Body of pancreas (tissue), 4 donors: ENCODE measurements around the gene ADAMTS19. TPM values are rescaled to one million over a fixed set of nuclear protein-coding genes. Genes with fewer than 3 reads are reported as not detected.

Experiments used
- ATAC-seq: fragments of 150-250 bp; one replicate; pipeline ENCODE4 v1.9.1; 2016
- DNase-seq, 4 donors: peaks; one replicate each; pipeline ENCODE4 v3.0.0-alpha.2; 2019
- H3K27ac ChIP-seq, 4 donors: fragments of 200-600 bp; sonication (generic); 1 replicate in 3 of 4; 2 replicates in 1 of 4; pipeline versions ENCODE4 v1.5.1 to v1.6.1; 2016 to 2019; ENCODE audit warnings: mild to moderate bottlenecking in 1 of 4, mixed read lengths in 1 of 4, moderate library complexity in 1 of 4
- H3K27me3 ChIP-seq, 2 donors: fragments of 200-600 bp; sonication (generic); one replicate each; pipeline ENCODE4 v1.6.0; 2016; ENCODE audit warnings: mild to moderate bottlenecking in 1 of 2
- H3K36me3 ChIP-seq, 2 donors: fragments of 200-600 bp; sonication (generic); replicated peaks in 1 of 2; 2 replicates each; pipeline ENCODE4 v1.5.1; 2016; ENCODE audit warnings: low read depth in 2 of 2; ENCODE audit not compliant: insufficient read depth in 1 of 2
- H3K4me1 ChIP-seq: fragments of 200-600 bp; sonication (generic); one replicate; pipeline ENCODE4 v1.6.0; 2016
- H3K4me3 ChIP-seq, 2 donors: fragments of 200-600 bp; sonication (generic); 1 replicate in 1 of 2; 2 replicates in 1 of 2; pipeline ENCODE4 v1.5.1; 2016 to 2019
- H3K9me3 ChIP-seq, 3 donors: fragments of 200-600 bp; sonication (generic); 1 replicate in 2 of 3; 2 replicates in 1 of 3; pipeline ENCODE4 v1.5.1; 2016
- POLR2A ChIP-seq, 3 donors: fragments of 450-650 bp; IDR thresholded peaks; one replicate each; pipeline ENCODE4 v1.6.1; 2016; ENCODE audit warnings: antibody characterized with exemption in 3 of 3, mild to moderate bottlenecking in 2 of 3
- WGBS, 2 donors: methylation state at CpG; one replicate each; pipeline ENCODE4 v1.1.5; 2017; 5-methylcytosine and 5-hydroxymethylcytosine counted together
- intact Hi-C: fragments of 100-400 bp; cut with DNase I; formaldehyde crosslinking; loops from one replicate; pipeline ENCODE4 v1.15.1; 2023
- total RNA-seq, 2 donors: library from RNA; depleted of rRNA; stranded (reverse); fragments of >200 nt; gene quantifications; one replicate each; pipeline ENCODE4 v1.1.0, GENCODE V29; 2016
- TF ChIP-seq, protein P1 (sequence below), 7 experiments: fragments of 450-650 bp in 4 of 7; fragments of 200-600 bp in 3 of 7; sonication (generic) in 3 of 7; IDR thresholded peaks; one replicate each; pipeline ENCODE4 v1.5.1; 2016 to 2019; ENCODE audit warnings: antibody characterized with exemption in 7 of 7

Gene ADAMTS19, protein sequence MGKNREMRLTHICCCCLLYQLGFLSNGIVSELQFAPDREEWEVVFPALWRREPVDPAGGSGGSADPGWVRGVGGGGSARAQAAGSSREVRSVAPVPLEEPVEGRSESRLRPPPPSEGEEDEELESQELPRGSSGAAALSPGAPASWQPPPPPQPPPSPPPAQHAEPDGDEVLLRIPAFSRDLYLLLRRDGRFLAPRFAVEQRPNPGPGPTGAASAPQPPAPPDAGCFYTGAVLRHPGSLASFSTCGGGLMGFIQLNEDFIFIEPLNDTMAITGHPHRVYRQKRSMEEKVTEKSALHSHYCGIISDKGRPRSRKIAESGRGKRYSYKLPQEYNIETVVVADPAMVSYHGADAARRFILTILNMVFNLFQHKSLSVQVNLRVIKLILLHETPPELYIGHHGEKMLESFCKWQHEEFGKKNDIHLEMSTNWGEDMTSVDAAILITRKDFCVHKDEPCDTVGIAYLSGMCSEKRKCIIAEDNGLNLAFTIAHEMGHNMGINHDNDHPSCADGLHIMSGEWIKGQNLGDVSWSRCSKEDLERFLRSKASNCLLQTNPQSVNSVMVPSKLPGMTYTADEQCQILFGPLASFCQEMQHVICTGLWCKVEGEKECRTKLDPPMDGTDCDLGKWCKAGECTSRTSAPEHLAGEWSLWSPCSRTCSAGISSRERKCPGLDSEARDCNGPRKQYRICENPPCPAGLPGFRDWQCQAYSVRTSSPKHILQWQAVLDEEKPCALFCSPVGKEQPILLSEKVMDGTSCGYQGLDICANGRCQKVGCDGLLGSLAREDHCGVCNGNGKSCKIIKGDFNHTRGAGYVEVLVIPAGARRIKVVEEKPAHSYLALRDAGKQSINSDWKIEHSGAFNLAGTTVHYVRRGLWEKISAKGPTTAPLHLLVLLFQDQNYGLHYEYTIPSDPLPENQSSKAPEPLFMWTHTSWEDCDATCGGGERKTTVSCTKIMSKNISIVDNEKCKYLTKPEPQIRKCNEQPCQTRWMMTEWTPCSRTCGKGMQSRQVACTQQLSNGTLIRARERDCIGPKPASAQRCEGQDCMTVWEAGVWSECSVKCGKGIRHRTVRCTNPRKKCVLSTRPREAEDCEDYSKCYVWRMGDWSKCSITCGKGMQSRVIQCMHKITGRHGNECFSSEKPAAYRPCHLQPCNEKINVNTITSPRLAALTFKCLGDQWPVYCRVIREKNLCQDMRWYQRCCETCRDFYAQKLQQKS
- 1 to 10 TPM in 1 of 2 donors, under 1 TPM in 1; 0.26 to 1.3 TPM for total RNA-seq

DNA sequence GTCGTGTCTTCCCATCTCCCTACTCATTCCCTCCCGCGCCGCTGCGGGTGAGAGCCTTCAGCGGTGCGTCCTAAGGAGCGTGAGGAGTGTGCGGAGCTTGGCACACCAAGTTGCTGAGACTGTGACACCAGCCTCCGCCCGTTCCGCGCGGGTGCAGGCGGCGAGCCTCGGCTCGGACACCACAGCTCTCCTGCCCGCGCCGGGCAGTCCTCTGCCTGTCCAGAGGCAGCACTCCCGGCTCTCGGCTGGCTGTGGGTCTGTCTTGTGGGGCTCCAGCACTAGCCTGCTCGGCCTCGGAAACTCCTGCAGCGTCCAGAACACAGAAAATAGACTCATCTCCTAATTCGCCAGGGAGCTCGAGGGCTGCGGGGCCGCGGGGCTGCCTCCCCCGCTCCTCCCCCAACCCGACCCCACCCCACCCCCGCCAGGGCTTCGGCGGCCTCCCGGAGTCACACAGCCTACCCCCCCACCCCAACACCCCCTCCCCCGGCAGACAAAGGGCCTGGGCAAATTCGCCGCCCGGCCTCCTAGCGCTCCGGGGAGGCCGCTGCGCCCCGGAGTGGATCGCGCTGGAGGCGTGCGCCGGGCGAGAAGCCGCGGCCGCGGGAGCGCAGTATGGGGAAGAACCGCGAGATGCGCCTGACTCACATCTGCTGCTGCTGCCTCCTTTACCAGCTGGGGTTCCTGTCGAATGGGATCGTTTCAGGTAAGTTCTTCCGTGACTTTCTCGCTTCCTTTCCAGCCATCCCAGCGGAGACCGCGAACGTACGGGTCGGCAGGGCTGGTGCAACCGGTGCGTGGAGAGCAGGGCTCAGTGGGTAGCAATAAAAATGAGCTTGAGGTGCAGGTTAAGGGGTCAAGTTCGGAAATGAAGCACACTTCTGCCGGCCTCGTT is at the start of gene ADAMTS19:
ADAMTS19 (plus strand) TSS at position 522 of the 895 bp plus-strand sequence; CDS start at position 616, 94 bp downstream.
- H3K27me3 ChIP-seq, result no peaks in the 10 kb centered on the region
- peak within 1 kb of the TSS; percentile 11 to 37 for H3K4me3 ChIP-seq
- peak; percentile 54 for ATAC-seq
- TF ChIP-seq, protein P1, sequence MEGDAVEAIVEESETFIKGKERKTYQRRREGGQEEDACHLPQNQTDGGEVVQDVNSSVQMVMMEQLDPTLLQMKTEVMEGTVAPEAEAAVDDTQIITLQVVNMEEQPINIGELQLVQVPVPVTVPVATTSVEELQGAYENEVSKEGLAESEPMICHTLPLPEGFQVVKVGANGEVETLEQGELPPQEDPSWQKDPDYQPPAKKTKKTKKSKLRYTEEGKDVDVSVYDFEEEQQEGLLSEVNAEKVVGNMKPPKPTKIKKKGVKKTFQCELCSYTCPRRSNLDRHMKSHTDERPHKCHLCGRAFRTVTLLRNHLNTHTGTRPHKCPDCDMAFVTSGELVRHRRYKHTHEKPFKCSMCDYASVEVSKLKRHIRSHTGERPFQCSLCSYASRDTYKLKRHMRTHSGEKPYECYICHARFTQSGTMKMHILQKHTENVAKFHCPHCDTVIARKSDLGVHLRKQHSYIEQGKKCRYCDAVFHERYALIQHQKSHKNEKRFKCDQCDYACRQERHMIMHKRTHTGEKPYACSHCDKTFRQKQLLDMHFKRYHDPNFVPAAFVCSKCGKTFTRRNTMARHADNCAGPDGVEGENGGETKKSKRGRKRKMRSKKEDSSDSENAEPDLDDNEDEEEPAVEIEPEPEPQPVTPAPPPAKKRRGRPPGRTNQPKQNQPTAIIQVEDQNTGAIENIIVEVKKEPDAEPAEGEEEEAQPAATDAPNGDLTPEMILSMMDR (IDR thresholded peaks at IDR 0.05), result no peak
- no peak for TF ChIP-seq POLR2A (IDR thresholded peaks at IDR 0.05)
- intact Hi-C loops, result no loop called here
- no peaks in the 10 kb centered on the region for H3K9me3 ChIP-seq
- WGBS, 2 donors, result 3 to 4% methylated on average over 30 to 75 of the region's 75 CpGs
- DNase-seq, result peak in 3 of 4 donors; percentile 16 to 53 (median 29)
- no peak within 1 kb of the TSS for H3K27ac ChIP-seq
- no peaks in the 10 kb centered on the region for H3K36me3 ChIP-seq
- peaks cover 5% of the 10 kb centered on the region for H3K4me1 ChIP-seq

DNA sequence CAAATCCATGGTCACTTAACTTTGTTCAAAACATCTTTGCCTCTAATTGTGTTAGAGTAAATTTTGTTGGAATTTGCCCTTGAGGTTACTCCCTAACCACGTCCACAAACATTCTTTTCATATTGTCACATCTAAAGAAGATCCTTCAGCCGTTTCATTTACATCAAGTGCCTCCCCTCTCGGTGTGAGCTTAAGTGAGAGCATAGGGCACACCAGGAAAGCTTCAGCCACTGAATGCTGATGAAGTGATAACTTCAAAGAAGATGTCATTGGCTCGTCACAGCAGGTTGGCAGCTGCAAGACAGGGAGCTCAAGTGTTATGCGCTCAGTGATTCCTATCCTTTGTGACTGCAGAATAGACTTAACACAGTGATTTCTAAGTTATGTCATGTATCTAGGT is 49.6 kb upstream of the ADAMTS19 start:
- DNase-seq (no peak), ATAC-seq (no peak)
- intact Hi-C loops, result no loop called here
- H3K36me3 ChIP-seq, result no peaks in the 10 kb centered on the region
- no peak for TF ChIP-seq POLR2A (IDR thresholded peaks at IDR 0.05)
- TF ChIP-seq, protein P1 (IDR thresholded peaks at IDR 0.05), result no peak
- no peak overlapping the region for H3K4me3 ChIP-seq
- no peaks in the 10 kb centered on the region for H3K9me3 ChIP-seq
- WGBS, 2 donors, result 61 to 71% methylated on average over 5 of the region's 5 CpGs
- peaks cover 12% of the 10 kb centered on the region for H3K4me1 ChIP-seq
- no peak overlapping the region for H3K27ac ChIP-seq
- H3K27me3 ChIP-seq, result no peaks in the 10 kb centered on the region

- Histone ChIP-seq H3K27me3 (no peaks in the 10 kb centered on the region), H3K27ac (no peak overlapping the region), H3K4me3 (no peak overlapping the region), H3K9me3 (no peaks in the 10 kb centered on the region), H3K4me1 (peaks cover 12% of the 10 kb centered on the region), H3K36me3 (no peaks in the 10 kb centered on the region)
- 61 to 65% methylated on average over 2 of the region's 2 CpGs for WGBS, 2 donors
- intact Hi-C loops, result no loop called here
- ATAC-seq (no peak), DNase-seq (no peak)
- TF ChIP-seq, protein P1 (IDR thresholded peaks at IDR 0.05), result no peak
- TF ChIP-seq POLR2A (IDR thresholded peaks at IDR 0.05), result no peak
Observed at GRCh38 chr5:129412721-129413120, 47.4 kb upstream of the ADAMTS19 start.

- Histone ChIP-seq H3K9me3 (no peaks in the 10 kb centered on the region), H3K27me3 (no peaks in the 10 kb centered on the region), H3K27ac (no peak overlapping the region), H3K4me3 (no peak overlapping the region), H3K4me1 (peaks cover 12% of the 10 kb centered on the region), H3K36me3 (no peaks in the 10 kb centered on the region)
- TF ChIP-seq POLR2A (IDR thresholded peaks at IDR 0.05), result no peak
- TF ChIP-seq, protein P1 (IDR thresholded peaks at IDR 0.05), result no peak
- intact Hi-C loops, result no loop called here
- WGBS, 2 donors, result 67 to 70% methylated on average over 2 of the region's 2 CpGs
- DNase-seq, result no peak
- ATAC-seq, result no peak
Observed at GRCh38 chr5:129413570-129413969, 46.5 kb upstream of the ADAMTS19 start.
